ENCODE results near the gene ADAM15. TPM values are rescaled to one million over a fixed set of nuclear protein-coding genes. Genes with fewer than 3 reads are reported as not detected.

The ADAM15 gene
- total and polyA plus RNA-seq, 2 of the 8 experiments (the other 6 are each of a cell fraction or from before 2014, with no cell fraction given): 32.9 to 37.6 TPM

DNA sequence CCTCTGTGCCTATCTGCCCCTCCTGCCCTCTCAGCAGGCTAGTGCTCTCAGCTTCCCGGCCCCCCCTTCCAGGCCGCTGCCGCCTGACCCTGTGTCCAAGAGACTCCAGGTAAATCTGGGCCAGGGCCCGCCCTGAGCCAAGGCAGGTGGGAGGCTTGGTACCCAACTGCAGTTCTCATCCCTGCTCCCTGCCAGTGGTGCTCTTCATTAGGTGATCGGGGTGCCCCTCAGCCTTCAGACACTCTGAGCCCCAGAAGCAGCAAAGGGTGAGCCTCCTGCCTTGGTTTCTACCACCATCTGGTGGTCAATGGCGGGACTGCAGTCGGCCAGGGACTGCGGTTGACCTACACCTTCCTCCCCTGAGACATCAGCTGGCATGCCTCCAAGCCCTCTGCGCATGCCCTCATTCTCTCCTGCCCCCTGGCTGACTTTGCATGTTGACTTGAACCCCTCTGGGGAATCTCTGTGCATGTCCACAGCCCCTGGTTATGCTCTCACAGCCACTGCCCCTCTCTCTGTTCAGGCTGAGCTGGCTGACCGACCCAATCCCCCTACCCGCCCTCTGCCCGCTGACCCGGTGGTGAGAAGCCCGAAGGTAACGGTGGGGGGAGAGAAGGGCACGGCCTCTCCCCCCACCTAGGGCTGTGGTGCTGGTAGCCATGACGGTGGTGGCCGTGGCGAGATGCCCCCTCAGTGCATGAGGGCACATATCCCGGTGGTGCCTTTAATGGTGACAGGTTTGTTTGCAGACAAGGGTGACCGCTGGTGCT lies 10.4 kb downstream of the ADAM15 start (continued):
- TF ChIP-seq MAFK (IDR thresholded peaks at IDR 0.05; ENCODE audit: low read depth, low read length) (no peak), YY1 (IDR thresholded peaks at IDR 0.05; ENCODE audit: low read depth, low read length) (peak; percentile 56), RXRA (IDR thresholded peaks at IDR 0.05; ENCODE audit: insufficient read depth, low read depth, low read length) (no peak), KDM1A (IDR thresholded peaks at IDR 0.05; ENCODE audit: borderline replicate concordance, low read length) (no peak), EZH2 (IDR thresholded peaks at IDR 0.05; ENCODE audit: low read depth, low read length, severe bottlenecking) (no peak), PHF8 (conservative IDR thresholded peaks at IDR 0.05; ENCODE audit: low read depth, low read length) (no peak), ASH2L (IDR thresholded peaks at IDR 0.05; ENCODE audit: low read length) (no peak), ZNF274 (IDR thresholded peaks at IDR 0.05; ENCODE audit: borderline replicate concordance, extremely low read depth, low read length) (no peak), RBBP5 (IDR thresholded peaks at IDR 0.05; ENCODE audit: borderline replicate concordance, low read depth, low read length) (no peak), TCF12 (IDR thresholded peaks at IDR 0.05; ENCODE audit: low read depth, low read length) (no peak), TEAD4 (IDR thresholded peaks at IDR 0.05; ENCODE audit: low read depth, low read length) (no peak; the same call in 1 of the 2 replicates), KDM5A (IDR thresholded peaks at IDR 0.05; ENCODE audit: low read length) (no peak), EP300 (IDR thresholded peaks at IDR 0.05; ENCODE audit: borderline replicate concordance in 1 of 2, low read depth in 2 of 2, low read length in 2 of 2) (no peak), TAF7 (optimal IDR thresholded peaks at IDR 0.05; ENCODE audit: borderline replicate concordance, low read depth, low read length) (no peak), HDAC6 (IDR thresholded peaks at IDR 0.05; ENCODE audit: low read depth, low read length) (no peak), JUND (IDR thresholded peaks at IDR 0.05; ENCODE audit: low read length) (no peak), EGR1 (IDR thresholded peaks at IDR 0.05; ENCODE audit: borderline replicate concordance, low read depth, low read length) (no peak), RAD21 (IDR thresholded peaks at IDR 0.05 in 1 of 2, conservative IDR thresholded peaks at IDR 0.05 in 1 of 2; ENCODE audit: low read depth in 2 of 2, low read length in 2 of 2) (peak; percentile 98 to 99), ATF3 (IDR thresholded peaks at IDR 0.05; ENCODE audit: insufficient read depth, low read depth, low read length) (no peak; the same call in 1 of the 2 replicates)

Measured in H1 (cell line).